SK-N-SH treated with all-trans-retinoic acid at 6 μM for 48 hours (cell line): ENCODE data around the gene SCIMP.
"Not testable (repeated sequence)": the region's sequence is repeated elsewhere in the genome, so short reads cannot be mapped to it uniquely, and the experiment has no call there.

Experiments
- ATAC-seq: fragments of 200-7000 bp; cut with Tn5 transposase; 3 replicates; pipeline ENCODE4 v1.9.1; 2020; ENCODE audit warnings: mild to moderate bottlenecking, moderate library complexity
- ARNTL ChIP-seq: fragments of 450-650 bp; formaldehyde crosslinking; IDR thresholded peaks from 2 replicates; pipeline ENCODE4 v1.5.0; 2020; ENCODE audit warnings: low read depth, mild to moderate bottlenecking, moderate library complexity, borderline replicate concordance
- BACH2 ChIP-seq: fragments of 250-450 bp; sonication (Bioruptor Pico); IDR thresholded peaks from 2 replicates; pipeline ENCODE4 v1.9.0; 2021; ENCODE audit warnings: mild to moderate bottlenecking, borderline replicate concordance
- CSDC2 ChIP-seq: fragments of 250-450 bp; sonication (Bioruptor Pico); IDR thresholded peaks from 2 replicates; pipeline ENCODE4 v1.5.0; 2020; ENCODE audit warnings: mild to moderate bottlenecking, moderate library complexity
- CSRNP3 ChIP-seq: fragments of 250-450 bp; sonication (Bioruptor Pico); IDR thresholded peaks from 2 replicates; pipeline ENCODE4 v1.5.1; 2021; ENCODE audit warnings: mild to moderate bottlenecking, moderate library complexity
- ESRRG ChIP-seq: fragments of 250-450 bp; sonication (Bioruptor Pico); IDR thresholded peaks from 2 replicates; pipeline ENCODE4 v1.6.1; 2021; ENCODE audit warnings: mild to moderate bottlenecking
- GLIS3 ChIP-seq: fragments of 250-450 bp; sonication (Bioruptor Pico); IDR thresholded peaks from 2 replicates; pipeline ENCODE4 v1.5.0; 2020; ENCODE audit warnings: mild to moderate bottlenecking, moderate library complexity
- ISL1 ChIP-seq: fragments of 250-450 bp; sonication (Bioruptor Pico); IDR thresholded peaks from 2 replicates; pipeline ENCODE4 v2.1.2; 2022; ENCODE audit warnings: mild to moderate bottlenecking, moderate library complexity
- POU6F1 ChIP-seq: fragments of 250-450 bp; sonication (Bioruptor Pico); IDR thresholded peaks from 2 replicates; pipeline ENCODE4 v1.8.0; 2021; ENCODE audit warnings: low read depth, mild to moderate bottlenecking, moderate library complexity, borderline replicate concordance
- PPARA ChIP-seq: fragments of 250-450 bp; sonication (Bioruptor Pico); IDR thresholded peaks from 2 replicates; pipeline ENCODE4 v1.5.0; 2020; ENCODE audit warnings: mild to moderate bottlenecking, borderline replicate concordance
- RARB ChIP-seq: fragments of 250-450 bp; sonication (Bioruptor Pico); IDR thresholded peaks from 2 replicates; pipeline ENCODE4 v1.8.0; 2021; ENCODE audit warnings: mild to moderate bottlenecking, moderate library complexity
- SNAI2 ChIP-seq: fragments of 250-450 bp; sonication (Bioruptor Pico); IDR thresholded peaks from 2 replicates; pipeline ENCODE4 v1.5.0; 2020; ENCODE audit warnings: mild to moderate bottlenecking, moderate library complexity
- TCF4 ChIP-seq: fragments of 250-450 bp; sonication (Bioruptor Pico); IDR thresholded peaks from 2 replicates; pipeline ENCODE4 v1.8.0; 2021; ENCODE audit warnings: mild to moderate bottlenecking, moderate library complexity, borderline replicate concordance
- TOX ChIP-seq: fragments of 250-450 bp; sonication (Bioruptor Pico); IDR thresholded peaks from 2 replicates; pipeline ENCODE4 v1.8.0; 2021; ENCODE audit warnings: mild to moderate bottlenecking, moderate library complexity, borderline replicate concordance
- TSHZ2 ChIP-seq: fragments of 250-450 bp; sonication (Bioruptor Pico); IDR thresholded peaks from 2 replicates; pipeline ENCODE4 v1.5.0; 2020; ENCODE audit warnings: mild to moderate bottlenecking, moderate library complexity
- ZFP3 ChIP-seq: fragments of 250-450 bp; sonication (Bioruptor Pico); IDR thresholded peaks from 2 replicates; pipeline ENCODE4 v1.5.0; 2020; ENCODE audit warnings: mild to moderate bottlenecking, moderate library complexity
- ZFP30 ChIP-seq: fragments of 450-650 bp; formaldehyde crosslinking; IDR thresholded peaks from 2 replicates; pipeline ENCODE4 v1.5.0; 2022; ENCODE audit warnings: mild to moderate bottlenecking, moderate library complexity
- ZNF565 ChIP-seq: fragments of 450-650 bp; formaldehyde crosslinking; conservative IDR thresholded peaks from 2 replicates; pipeline ENCODE4 v1.5.0; 2020; ENCODE audit warnings: low read depth, mild to moderate bottlenecking, moderate library complexity
- ZNF70 ChIP-seq: fragments of 450-650 bp; formaldehyde crosslinking; IDR thresholded peaks from 2 replicates; pipeline ENCODE4 v1.5.0; 2020; ENCODE audit warnings: mild to moderate bottlenecking, moderate library complexity
- ZNF8 ChIP-seq: fragments of 450-650 bp; formaldehyde crosslinking; IDR thresholded peaks from 2 replicates; pipeline ENCODE4 v1.5.0; 2020; ENCODE audit warnings: mild to moderate bottlenecking, moderate library complexity

The SCIMP gene

GRCh38 chr17:5182597-5183409 is 51.9 kb downstream of the SCIMP start:
- ATAC-seq, result no peak
- no peak for TF ChIP-seq ESRRG
- TF ChIP-seq RARB (CRISPR knock-in tag), result no peak
- TF ChIP-seq BACH2, result no peak
- TF ChIP-seq GLIS3, result no peak
- TF ChIP-seq CSRNP3, result no peak
- TF ChIP-seq ZFP30 (CRISPR knock-in tag), result no peak
- TF ChIP-seq ZNF70, result no peak
- no peak for TF ChIP-seq PPARA
- no peak for TF ChIP-seq TOX (CRISPR knock-in tag)

- TF ChIP-seq CSDC2 (CRISPR knock-in tag) (no peak), TSHZ2 (CRISPR knock-in tag) (no peak), ARNTL (CRISPR knock-in tag) (no peak), RARB (CRISPR knock-in tag) (no peak), ZFP3 (CRISPR knock-in tag) (no peak), SNAI2 (CRISPR knock-in tag) (no peak), POU6F1 (no peak), ZNF8 (CRISPR knock-in tag) (no peak), GLIS3 (no peak)
- ATAC-seq, result no peak
Measured at GRCh38 chr17:5181509-5182305, 53.0 kb downstream of the SCIMP start.

- TF ChIP-seq ZNF565 (CRISPR knock-in tag), result no peak
- TF ChIP-seq, all 23 proteins: peak for 0
- no peak for ATAC-seq
Measured at GRCh38 chr17:5179003-5179402, 55.7 kb downstream of the SCIMP start.

GRCh38 chr17:5175027-5175426 is 59.6 kb downstream of the SCIMP start:
- ATAC-seq, result not testable (repeated sequence)

- not testable (repeated sequence) for ATAC-seq
Measured at GRCh38 chr17:5165791-5166564, 68.7 kb downstream of the SCIMP start.

- ATAC-seq, result no peak
- TF ChIP-seq RARB (CRISPR knock-in tag) (no peak), ZFP30 (CRISPR knock-in tag) (no peak), ISL1 (CRISPR knock-in tag) (no peak), TCF4 (no peak), ESRRG (no peak), POU6F1 (no peak), ZFP3 (CRISPR knock-in tag) (no peak), BACH2 (no peak), TOX (CRISPR knock-in tag) (no peak), ARNTL (CRISPR knock-in tag) (no peak), TSHZ2 (CRISPR knock-in tag) (no peak), CSDC2 (CRISPR knock-in tag) (no peak)
- TF ChIP-seq, all 23 proteins: peak for 0
Measured at GRCh38 chr17:5164436-5164835, 70.2 kb downstream of the SCIMP start.

GRCh38 chr17:5161793-5162192 is 72.9 kb downstream of the SCIMP start:
- ATAC-seq, result not testable (repeated sequence)
